NCI-H2107 (cell line): ENCODE measurements around the gene EXOC4.
"Not testable (repeated sequence)": the region's sequence is repeated elsewhere in the genome, so short reads cannot be mapped to it uniquely, and the experiment has no call there.

Source experiments
- DNase-seq: peaks from one replicate; lab custom pipeline; 2025; lab: John Stamatoyannopoulos, UW

Gene EXOC4

DNA sequence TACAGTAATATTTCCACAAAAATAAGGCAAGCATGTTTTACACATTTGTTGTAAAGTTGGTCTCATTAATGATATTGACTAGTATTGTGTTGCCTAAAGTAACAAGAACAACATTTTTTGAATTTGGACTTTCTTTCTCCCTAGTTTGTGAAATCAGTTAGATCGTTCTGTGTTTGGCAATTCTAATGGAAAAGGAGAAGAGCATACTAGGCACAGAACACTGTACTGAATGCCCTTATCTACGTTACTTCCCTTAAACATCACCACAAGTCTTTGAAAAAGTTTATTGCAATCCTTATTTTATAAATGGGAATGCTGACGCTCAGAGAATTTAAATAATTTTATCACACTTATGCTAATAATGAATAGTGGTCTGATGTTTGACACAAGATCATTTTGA lies 372.2 kb downstream of the EXOC4 start:
- DNase-seq: no peak

GRCh38 chr7:133629701-133630100 lies 376.8 kb downstream of the EXOC4 start:
- DNase-seq: no peak

GRCh38 chr7:133633055-133633454 lies 380.2 kb downstream of the EXOC4 start:
- no peak for DNase-seq

GRCh38 chr7:133635541-133635940 lies 382.7 kb downstream of the EXOC4 start:
- no peak for DNase-seq

DNA sequence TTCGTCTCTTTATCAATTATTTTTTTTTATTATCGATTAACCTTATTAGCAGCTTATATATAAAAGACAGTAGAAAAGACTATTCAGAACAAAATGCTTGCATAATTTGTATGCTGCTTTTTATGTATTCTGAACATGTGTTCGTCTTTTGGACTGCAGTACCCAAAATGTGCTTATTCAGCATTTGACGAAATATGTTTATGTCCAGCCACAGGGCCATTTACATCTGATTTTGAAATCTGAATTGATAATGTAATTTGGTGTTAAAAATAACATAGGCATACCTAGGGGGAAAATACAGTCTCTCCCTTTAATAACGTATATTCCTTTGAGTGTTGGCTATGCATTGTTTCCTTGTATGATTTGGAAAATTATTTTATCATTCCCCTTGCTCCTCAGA lies 386.0 kb downstream of the EXOC4 start:
- no peak for DNase-seq

- DNase-seq: no peak
Measured at GRCh38 chr7:133641436-133641835, 388.6 kb downstream of the EXOC4 start.

DNA sequence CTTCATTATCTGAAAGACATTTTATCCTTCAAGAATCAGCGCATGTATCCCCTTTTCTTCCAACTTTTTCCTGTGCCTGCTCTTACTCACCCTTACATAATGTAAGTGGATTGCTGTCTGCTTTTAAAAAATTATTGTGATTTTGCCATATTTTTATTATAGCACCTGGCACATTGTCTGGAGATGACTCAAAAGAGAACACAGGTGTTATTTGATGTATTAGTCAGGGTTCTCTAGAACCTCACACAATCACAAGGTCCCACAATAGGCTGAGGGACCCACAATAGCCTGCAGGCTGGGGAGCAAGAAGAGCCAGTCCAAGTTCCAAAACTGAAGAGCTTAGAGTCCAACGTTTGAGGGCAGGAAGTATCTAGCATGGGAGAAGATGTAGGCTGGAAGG lies 390.0 kb downstream of the EXOC4 start:
- DNase-seq: no peak

- not testable (repeated sequence) for DNase-seq
Measured at GRCh38 chr7:133643652-133644051, 390.8 kb downstream of the EXOC4 start.

DNA sequence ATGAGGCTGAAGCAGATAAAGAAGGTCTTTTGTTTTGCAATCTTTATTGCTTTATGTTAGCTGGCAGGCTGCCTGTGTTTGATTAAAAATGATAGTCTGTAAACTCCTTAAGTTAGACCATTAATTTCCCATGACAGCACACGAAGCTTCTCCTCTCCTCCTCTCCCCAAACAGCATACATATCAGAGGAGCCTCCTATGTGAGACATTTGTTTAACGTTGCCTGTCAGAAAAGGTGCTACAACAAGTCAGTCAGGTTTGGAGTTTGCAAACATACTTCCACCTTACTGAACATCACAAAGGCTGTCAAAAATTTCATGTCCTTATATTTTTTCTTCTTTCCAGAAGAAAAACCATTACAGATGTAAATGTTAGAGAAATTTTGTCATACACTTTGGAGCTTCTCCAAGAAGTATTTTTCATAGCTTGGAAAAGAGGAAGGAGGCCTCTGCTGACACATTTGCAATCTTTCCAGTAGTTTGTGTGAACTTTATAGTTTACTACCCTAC lies 393.1 kb downstream of the EXOC4 start:
- no peak for DNase-seq

DNA sequence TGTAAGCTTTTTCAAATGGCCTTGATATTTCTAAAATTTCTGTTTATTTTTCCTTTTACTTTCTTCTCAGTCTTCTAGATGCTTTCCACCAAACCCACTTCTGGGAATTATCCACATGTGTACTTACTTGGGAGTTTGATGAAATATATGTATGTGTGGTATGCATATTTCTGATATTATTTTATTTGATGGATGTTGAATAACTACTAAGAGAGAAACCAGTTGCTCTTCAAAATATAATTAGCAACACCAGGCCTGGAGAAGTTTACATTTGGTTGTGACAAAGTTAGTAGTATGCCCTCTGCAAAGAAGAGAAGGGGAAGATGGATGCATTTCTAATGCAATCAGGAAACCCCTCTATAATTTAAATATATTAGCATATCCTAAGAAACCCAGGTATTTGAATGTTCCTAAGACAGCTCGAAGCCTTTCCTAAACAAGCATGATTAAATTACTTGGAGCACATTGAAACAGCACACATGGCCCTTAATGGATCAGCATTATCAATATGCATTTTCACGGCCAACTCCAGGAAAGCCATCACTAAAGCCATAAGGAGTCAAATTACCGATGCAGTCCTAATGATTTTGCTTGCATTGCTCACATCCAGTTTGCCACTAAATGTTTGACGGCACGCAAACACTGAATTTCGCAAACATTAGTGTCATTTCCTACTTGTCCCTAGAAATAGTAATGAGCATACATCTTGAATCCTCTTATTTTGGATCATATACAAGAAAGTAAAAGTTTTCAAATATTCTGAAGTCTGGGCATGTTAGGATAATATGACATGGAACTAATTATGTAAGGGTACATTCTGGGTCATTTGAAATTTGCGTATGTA lies 393.8 kb downstream of the EXOC4 start:
- no peak for DNase-seq

- no peak for DNase-seq
Measured at GRCh38 chr7:133649593-133649992, 396.7 kb downstream of the EXOC4 start.

- DNase-seq: no peak
Measured at GRCh38 chr7:133650069-133650468, 397.2 kb downstream of the EXOC4 start.

DNA sequence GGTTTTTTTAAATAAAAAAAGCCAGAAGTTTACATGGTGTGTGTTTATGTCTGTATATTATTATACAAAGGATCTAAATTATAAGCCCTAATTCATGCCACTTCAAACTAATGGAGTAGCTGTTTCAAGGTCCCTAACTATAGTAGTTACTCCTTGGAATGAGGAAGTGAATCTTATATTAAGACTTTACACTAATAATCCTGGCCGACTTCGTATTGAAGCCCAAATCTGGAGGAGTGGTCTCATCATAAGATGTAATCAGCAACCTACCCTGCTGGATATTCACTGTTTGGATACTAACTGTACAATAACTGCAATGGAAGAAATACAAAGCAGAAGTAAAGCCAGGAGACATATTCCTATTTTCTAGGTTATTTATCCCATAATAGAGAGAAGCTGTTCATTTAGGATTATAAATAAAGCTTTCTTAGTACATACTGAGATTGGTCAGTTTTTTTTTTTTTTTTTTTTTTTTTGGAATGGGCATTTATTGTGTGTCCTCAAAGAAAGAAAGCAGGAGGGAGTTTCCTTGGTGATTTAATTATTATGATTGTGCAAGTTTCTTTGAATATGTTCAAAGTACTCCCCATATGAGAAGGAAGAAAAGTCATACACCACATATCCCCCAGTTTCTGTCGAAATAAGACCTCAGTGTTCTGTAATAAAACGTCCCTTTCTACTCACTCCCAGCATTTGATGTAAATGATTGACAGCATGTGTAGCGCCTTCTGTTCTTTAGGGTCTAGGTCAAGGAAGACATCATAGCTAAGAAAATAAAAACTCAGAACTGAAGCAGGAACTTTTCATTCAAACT lies 397.8 kb downstream of the EXOC4 start:
- DNase-seq: no peak

DNA sequence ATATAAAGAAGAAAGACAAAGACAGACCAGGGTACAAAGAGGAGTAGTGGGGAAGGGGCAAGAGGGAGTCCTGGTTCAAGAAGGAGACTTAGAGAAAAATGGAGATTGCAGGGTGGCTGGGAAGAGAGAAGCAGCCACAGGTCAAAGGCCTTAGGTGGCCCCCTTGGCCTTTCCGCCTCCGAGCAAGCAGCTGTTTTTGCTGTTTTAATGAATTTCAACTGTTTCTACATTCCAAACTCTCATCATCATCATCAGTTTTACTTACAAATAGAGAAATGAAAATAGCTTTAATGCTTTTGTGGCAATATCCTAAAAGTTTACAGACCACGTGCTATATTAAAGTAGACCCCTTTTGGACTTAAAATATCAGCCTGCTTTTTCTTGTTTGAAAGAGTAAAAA lies 399.7 kb downstream of the EXOC4 start:
- no peak for DNase-seq

DNA sequence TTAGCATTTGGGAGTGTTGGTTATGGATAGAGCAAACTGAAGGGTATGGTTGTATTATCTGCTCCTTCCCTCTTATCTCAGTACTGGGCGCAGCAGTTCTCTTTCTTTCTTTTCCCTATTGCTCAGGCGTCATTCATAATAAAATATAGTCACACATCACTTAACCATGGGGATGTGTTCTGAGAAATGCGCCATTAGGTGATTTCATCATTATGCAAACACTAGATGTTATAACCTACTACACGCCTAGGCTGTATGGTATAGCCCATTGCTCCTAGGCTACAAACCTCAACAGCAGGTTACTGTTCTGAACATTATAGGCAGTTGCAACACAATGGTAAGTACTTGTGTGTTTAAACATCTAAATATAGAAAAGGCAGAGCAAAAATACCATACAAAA lies 401.7 kb downstream of the EXOC4 start:
- no peak for DNase-seq

- no peak for DNase-seq
Measured at GRCh38 chr7:133662276-133662675, 409.4 kb downstream of the EXOC4 start.

DNA sequence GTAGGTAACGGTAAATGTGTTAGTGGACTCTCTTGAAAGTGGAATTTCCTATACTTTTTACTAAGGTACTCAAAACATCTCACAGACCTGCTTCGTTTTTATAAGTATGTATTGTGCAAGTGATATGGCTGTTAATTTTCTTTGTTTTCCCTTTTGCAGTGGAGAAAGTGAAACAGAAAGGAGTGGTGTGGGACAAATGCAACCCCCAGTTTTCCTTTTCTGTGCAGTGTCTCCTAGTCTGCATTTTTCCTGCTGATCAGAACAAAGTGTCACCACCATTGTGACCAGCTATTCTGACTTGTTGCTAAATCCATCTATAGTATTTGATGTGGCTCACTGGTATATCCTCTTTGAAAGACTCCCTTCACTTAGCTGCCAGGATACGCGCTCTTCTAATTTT lies 410.0 kb downstream of the EXOC4 start:
- no peak for DNase-seq

GRCh38 chr7:133664528-133664927 lies 411.6 kb downstream of the EXOC4 start:
- no peak for DNase-seq

DNA sequence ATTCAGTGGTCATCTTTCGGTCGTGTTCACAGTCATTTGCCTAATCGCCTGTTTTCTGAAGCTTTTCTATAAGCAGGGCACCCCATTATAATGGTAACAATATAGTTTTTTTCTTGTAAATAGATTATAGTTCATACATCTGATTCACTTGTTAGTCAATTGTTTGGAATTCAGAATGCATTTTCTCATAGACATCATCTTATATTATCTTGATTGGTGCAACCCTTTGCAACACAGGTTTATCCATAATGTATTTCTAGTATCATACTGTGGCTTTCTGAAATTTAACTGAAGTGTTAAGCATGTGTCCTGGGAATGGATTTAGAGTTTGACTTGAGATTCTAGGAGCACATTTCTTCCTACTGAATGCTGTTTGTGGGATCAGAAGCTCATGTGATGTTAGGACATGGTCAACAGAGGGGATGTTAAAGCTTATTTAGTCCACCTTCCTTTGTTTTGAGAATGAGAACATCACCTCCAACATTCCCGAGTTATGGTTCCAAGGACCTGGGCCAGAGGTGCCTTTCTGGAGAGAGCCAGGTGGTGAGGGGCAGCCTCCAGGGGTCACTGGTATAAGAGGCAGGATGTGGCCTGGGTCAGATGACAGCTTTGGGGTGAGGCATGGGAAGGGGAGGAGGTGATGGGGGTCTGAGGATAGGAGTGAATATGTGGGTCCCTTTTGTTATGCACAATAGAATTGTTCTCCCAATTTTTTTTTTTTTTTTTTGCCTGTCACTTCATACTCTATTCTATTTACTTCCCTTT lies 415.6 kb downstream of the EXOC4 start:
- no peak for DNase-seq

DNA sequence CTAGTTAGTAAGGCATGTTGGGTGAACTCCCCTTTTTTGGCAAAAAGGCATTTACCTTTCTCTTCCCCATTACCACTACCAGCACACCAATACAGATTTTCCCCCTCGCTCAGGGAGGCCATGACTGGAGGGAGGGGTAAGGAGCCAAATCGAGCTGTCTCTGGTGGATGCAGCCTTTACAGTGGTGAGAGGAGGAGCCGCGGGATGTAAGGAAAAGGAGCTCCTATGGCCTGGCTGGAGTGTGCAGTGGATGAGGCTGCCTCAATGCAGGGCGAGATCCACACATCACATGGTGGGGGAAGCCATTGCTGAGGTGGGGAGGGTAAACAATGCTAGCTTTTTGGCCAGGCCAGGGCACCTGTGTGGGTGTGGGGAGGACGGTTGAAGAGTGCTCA lies 416.2 kb downstream of the EXOC4 start:
- no peak for DNase-seq

GRCh38 chr7:133670250-133670649 lies 417.4 kb downstream of the EXOC4 start:
- DNase-seq: no peak

- no peak for DNase-seq
Measured at GRCh38 chr7:133672866-133673265, 420.0 kb downstream of the EXOC4 start.
